Astrocyte (in vitro differentiated cells and primary cell): ENCODE measurements around the gene MDP1.

Source experiments
- CTCF ChIP-seq: IDR thresholded peaks from 2 replicates; pipeline ENCODE4 v1.5.1; 2011; ENCODE audit warnings: low read depth, mild to moderate bottlenecking, inconsistent platforms, low read length, moderate library complexity; ENCODE audit not compliant: insufficient read depth
- EZH2 ChIP-seq: IDR thresholded peaks from 2 replicates; pipeline ENCODE4 v1.6.1; 2012; ENCODE audit warnings: mild to moderate bottlenecking, low read length, inconsistent platforms; ENCODE audit not compliant: insufficient read depth

- TF ChIP-seq EZH2 (no peak), CTCF (no peak)
Measured at GRCh38 chr14:24176599-24176998, 39.3 kb downstream of the MDP1 start.
